ENCODE results near the gene ALAD.
"Not testable (repeated sequence)": the region's sequence is repeated elsewhere in the genome, so short reads cannot be mapped to it uniquely, and the experiment has no call there.

ALAD gene

GRCh38 chr9:113401027-113401792 is at the start of gene ALAD:
Gene ALAD, minus strand, starts transcription at chr9:113401284. Its CDS starts 7,725 bp downstream, at chr9:113393559.
- peak; percentile 98 for DNase-seq

- peak; percentile 5 for DNase-seq
Measured at GRCh38 chr9:113449376-113449775, 48.3 kb upstream of the ALAD start.

GRCh38 chr9:113446323-113446740 is 45.2 kb upstream of the ALAD start:
- peak; percentile 41 for DNase-seq

GRCh38 chr9:113444736-113445135 is 43.7 kb upstream of the ALAD start:
- DNase-seq: no peak

GRCh38 chr9:113437716-113438115 is 36.6 kb upstream of the ALAD start:
- not testable (repeated sequence) for DNase-seq

- no peak for DNase-seq
Measured at GRCh38 chr9:113436728-113437515, 35.8 kb upstream of the ALAD start.

GRCh38 chr9:113431191-113431590 is 30.1 kb upstream of the ALAD start:
- no peak for DNase-seq

GRCh38 chr9:113428062-113428615 is 27.1 kb upstream of the ALAD start:
- no peak for DNase-seq

GRCh38 chr9:113427629-113428028 is 26.5 kb upstream of the ALAD start:
- DNase-seq: no peak

GRCh38 chr9:113426701-113427100 is 25.6 kb upstream of the ALAD start:
- no peak for DNase-seq

- DNase-seq: no peak
Measured at GRCh38 chr9:113425072-113425471, 24.0 kb upstream of the ALAD start.

- no peak for DNase-seq
Measured at GRCh38 chr9:113421726-113422125, 20.6 kb upstream of the ALAD start.

- no peak for DNase-seq
Measured at GRCh38 chr9:113417370-113417769, 16.3 kb upstream of the ALAD start.

- no peak for DNase-seq
Measured at GRCh38 chr9:113416149-113416721, 15.2 kb upstream of the ALAD start.

- peak; percentile 96 for DNase-seq
Measured at GRCh38 chr9:113410207-113410864, 9.3 kb upstream of the ALAD start, which contains the start of the genes C9orf43 and POLE3. Gene C9orf43, plus strand, starts transcription at chr9:113410747. Its CDS starts 2,747 bp downstream, at chr9:113413494. Gene POLE3, minus strand, starts transcription at chr9:113410675. Its CDS starts 382 bp downstream, at chr9:113410293.

GRCh38 chr9:113409883-113410206 is 8.8 kb upstream of the ALAD start:
- no peak for DNase-seq

GRCh38 chr9:113409481-113409880 is 8.4 kb upstream of the ALAD start:
- DNase-seq: no peak

- peak; percentile 59 for DNase-seq
Measured at GRCh38 chr9:113406873-113407511, 5.9 kb upstream of the ALAD start.

GRCh38 chr9:113406353-113406752 is 5.3 kb upstream of the ALAD start:
- not testable (repeated sequence) for DNase-seq

- no peak for DNase-seq
Measured at GRCh38 chr9:113403646-113404045, 2.6 kb upstream of the ALAD start.

GRCh38 chr9:113399646-113400200 is 1.4 kb downstream of the ALAD start:
- DNase-seq: no peak

- DNase-seq: no peak
Measured at GRCh38 chr9:113398796-113399195, 2.3 kb downstream of the ALAD start.
